ENCODE results near the gene MLLT10.

DNA sequence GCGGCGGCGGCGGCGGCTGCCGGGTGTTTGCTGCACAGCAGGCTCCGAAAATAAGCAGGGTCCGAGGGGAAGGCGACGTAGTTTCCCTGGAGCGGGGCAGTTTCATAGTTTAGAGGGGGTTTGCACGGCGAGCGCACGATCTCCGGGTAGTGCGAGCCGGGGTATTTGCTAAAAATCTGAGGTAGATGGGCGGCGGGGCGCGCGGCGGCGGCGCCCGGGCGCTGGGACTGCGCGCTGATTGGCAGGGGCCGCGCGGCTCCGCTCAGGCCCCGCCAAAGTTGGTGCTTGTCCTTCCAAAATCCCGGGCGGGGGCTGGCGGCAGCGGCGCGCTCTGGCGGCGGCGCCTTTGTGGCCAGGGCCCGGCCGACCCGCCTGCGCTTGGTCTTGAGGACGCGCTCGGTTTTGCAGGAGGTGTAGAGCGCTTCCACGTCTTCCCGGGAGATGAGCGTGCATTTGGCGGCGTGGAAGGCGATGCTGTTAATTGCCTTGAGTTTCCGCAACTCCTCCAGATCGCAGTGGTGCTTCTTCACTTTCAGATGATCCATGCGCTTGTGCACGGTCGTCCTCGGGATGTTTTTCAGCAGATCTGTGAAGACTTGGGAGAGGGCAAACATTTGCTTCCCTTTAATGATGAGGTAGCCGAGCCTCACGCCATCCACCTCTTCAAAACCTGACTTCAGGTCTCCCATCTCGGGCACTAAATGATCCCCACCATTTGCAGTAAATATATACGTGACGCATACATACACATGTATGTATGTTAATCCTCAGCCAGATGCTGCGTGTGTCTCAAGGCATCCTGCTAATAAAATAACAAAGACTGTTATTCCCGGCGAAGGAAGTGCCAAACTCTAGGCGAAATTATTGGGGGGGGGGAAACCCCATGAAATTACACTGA, 16.6 kb upstream of the MLLT10 start:
- no peak for TF ChIP-seq SRF (IDR thresholded peaks at IDR 0.05; ENCODE audit: low read depth)
- no peak for TF ChIP-seq EZH2phosphoT487 (IDR thresholded peaks at IDR 0.05; ENCODE audit: borderline replicate concordance)
- TF ChIP-seq EZH2 (IDR thresholded peaks at IDR 0.05) = no peak
- TF ChIP-seq, protein P1, sequence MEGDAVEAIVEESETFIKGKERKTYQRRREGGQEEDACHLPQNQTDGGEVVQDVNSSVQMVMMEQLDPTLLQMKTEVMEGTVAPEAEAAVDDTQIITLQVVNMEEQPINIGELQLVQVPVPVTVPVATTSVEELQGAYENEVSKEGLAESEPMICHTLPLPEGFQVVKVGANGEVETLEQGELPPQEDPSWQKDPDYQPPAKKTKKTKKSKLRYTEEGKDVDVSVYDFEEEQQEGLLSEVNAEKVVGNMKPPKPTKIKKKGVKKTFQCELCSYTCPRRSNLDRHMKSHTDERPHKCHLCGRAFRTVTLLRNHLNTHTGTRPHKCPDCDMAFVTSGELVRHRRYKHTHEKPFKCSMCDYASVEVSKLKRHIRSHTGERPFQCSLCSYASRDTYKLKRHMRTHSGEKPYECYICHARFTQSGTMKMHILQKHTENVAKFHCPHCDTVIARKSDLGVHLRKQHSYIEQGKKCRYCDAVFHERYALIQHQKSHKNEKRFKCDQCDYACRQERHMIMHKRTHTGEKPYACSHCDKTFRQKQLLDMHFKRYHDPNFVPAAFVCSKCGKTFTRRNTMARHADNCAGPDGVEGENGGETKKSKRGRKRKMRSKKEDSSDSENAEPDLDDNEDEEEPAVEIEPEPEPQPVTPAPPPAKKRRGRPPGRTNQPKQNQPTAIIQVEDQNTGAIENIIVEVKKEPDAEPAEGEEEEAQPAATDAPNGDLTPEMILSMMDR (IDR thresholded peaks at IDR 0.05 in 2 of 3, conservative IDR thresholded peaks at IDR 0.05 in 1 of 3; ENCODE audit: borderline replicate concordance in 1 of 3, insufficient read depth in 1 of 3, low read depth in 2 of 3, low read length in 2 of 3) = no peak
- TF ChIP-seq EGR1 (IDR thresholded peaks at IDR 0.05; ENCODE audit: low read depth) = no peak
- TF ChIP-seq, protein P2, sequence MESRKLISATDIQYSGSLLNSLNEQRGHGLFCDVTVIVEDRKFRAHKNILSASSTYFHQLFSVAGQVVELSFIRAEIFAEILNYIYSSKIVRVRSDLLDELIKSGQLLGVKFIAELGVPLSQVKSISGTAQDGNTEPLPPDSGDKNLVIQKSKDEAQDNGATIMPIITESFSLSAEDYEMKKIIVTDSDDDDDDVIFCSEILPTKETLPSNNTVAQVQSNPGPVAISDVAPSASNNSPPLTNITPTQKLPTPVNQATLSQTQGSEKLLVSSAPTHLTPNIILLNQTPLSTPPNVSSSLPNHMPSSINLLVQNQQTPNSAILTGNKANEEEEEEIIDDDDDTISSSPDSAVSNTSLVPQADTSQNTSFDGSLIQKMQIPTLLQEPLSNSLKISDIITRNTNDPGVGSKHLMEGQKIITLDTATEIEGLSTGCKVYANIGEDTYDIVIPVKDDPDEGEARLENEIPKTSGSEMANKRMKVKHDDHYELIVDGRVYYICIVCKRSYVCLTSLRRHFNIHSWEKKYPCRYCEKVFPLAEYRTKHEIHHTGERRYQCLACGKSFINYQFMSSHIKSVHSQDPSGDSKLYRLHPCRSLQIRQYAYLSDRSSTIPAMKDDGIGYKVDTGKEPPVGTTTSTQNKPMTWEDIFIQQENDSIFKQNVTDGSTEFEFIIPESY (IDR thresholded peaks at IDR 0.05; ENCODE audit: extremely low read depth, insufficient replicate concordance, low read length) = no peak
- TF ChIP-seq JUND (IDR thresholded peaks at IDR 0.05) = no peak
